HUDEP-2 (cell line): ENCODE data around the gene IKBKE.

Source experiments
- DNase-seq, 76 experiments: peaks; one replicate each; lab custom pipeline; 2025; ENCODE audit not compliant: unreplicated experiment in 76 of 76; lab: John Stamatoyannopoulos, UW

Gene IKBKE

DNA sequence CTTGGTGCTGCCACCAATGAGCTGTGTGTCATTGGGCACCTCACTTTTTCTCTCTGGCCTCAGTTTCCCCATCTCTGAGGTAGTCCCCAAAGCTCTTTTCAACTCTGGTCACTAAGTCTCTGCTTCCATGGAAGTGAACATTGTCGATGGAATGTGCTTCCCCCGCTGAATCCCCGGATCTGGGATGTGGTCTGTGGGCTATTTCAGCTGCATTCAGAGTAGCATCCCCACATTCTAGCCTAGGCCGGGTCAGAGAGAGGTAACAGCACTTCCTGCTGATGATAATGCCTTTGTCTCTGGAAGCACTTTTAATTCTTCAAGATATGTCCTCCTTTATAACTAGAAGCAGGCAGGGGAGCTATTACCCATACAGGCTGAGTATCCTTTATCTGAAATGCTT lies 66.9 kb downstream of the IKBKE start:
- DNase-seq, result no peak

DNA sequence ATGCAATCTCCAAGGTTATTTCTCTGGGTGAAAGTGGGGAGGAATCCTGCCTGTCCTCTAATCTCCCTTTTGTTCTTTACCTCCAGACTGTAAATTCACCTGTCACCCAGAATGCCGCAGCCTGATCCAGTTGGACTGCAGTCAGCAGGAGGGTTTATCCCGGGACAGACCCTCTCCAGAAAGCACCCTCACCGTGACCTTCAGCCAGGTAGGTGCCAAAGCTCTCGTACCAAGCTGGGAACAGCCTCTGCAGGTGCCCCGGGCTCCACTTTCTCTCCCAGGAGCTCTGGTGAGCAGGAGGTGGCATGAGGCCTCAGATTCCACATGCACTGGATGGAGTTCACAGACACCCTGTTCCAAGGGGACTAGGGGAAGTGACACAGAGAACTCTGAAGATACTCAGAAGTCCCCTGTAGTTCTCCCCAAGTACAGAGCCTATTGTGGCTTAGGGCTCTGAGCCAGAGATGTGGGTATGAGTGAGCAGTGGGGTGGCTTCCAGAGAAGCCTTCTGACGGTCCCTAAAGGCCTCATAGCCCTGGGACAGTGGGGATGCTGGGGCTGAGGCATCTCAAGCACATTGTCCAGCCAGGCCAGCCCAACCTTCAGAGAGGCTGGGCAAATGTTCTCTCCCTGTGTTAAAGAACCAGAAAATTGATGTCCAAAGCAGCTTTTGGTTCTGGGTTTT lies 68.0 kb downstream of the IKBKE start:
- no peak for DNase-seq

DNA sequence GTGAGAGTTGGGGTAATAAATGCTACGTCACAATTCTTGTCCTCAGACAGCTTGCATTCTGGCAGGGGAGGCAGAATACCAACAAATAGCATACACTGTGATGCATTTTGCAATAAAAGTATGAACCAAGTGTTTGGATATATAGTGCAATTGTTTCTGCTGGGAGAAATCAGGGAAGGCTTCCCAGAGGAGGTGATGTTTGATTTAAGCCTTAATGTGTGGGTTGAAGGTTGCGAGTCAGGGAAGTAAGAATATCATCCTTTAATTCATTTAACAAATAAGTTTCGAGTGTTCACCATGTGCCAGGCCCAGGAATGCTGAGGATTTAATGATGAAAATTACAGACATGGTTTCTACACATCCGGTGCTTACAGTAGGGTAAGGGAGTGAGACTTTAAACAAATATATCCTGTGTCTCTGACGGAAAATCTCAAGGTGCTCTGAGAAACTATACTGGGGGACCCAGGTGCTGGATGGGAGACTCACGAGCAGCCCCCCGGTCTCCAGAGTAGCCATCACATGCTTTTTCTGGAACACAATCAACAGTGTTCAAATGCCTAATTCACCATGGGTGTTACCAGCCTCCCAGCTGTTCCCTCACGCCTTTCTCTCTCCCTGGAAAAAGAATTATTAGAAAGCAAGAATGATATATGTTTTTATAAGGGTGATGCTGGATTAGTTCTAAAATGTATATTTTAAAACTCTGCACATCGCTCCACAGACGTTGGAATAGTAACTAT lies 68.8 kb downstream of the IKBKE start:
- no peak for DNase-seq

DNA sequence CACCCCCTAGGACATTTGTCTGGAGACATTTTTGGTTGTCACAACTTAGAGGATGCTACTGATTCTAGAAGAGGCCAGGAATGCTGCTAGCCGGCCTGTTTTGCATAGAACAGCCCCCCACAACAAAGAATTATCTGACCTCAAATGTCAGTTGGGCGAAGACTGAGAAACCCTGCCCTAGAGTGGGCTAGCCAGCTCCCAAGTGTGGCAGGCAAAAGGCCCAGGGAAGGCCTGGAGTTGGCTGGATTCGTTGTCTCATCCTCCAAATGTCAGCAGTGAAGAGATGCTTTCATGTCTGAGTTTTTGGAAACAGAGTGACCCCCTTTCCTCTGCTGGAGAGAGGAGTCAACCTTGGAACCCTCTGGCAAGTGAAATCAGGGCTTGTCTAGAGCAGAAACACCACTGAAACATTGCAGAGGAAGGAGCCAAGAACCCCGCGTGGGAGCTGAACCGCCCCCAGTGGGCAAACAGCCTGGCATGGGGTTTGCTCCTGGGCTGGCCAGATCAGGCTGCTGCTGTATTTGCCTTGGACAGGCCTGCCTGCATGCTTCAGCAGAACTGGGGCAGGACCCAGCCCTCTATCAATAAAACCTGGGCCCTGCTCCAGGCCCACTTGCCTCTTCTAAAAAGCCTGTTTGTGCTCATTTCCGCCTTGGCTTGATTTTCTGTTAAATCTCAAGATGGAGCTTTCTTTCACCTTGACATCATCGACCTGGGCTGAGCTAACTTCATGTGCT lies 69.9 kb downstream of the IKBKE start:
- DNase-seq, result no peak

DNA sequence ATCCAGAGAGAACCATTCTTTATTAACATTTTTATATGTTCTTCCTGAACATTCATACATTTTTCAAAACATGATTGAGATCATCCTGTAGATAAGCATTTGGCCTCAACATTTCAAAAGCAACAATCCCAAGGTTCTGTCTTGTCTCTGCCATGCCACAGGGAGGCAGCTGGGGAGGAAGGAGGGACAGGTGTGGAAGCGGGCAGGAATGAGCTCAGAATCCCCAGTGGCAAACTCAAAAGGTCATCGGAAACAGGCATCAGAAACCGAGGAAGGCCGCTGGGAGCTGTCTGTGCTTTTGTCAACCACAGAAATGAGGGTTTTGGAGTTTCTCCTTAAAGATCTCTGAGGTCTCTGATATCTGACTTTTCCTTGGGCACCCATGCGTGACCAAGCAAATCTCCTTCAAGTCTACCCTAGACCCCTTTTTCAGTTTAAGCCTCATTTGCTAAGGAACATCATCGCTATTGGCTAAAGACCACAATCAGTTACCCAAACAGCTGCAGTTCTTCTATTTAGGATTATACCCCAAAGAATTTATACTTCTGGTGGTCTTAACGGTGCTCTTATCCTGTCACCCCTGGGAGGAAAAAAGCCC lies 71.1 kb downstream of the IKBKE start:
- DNase-seq, result no peak

DNA sequence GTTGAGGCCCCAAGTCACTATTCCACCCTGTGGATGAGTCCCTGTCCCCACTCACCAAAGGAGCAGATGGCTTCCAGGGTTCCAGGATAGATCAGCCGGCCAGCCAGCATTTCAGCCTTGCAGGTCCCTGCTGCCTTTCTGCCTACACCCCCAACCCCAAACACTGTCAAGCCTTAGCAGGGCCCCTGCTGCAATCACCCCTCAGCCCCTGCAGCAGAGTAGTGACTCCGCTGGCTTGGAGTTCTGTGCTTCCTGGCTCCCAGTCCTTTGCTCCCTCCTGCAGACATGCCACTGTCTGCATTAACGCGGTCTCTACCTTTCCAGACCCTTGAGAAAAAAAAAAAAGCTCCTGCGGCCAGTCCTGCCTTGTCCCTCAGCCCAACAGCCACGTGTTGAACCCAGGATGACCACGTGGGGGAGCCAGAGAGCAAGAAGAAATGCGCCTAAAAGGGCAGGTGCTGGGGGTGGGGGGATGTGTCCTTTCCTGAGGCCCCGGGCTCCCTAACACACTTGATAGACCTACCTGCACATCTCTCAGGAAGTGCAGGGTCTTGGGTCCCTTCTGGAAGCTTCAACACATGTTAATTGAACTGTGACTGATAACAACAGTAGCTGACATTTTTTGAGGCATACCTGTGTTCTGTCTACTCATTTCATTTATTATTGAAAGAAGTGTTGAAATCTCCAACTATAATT lies 74.4 kb downstream of the IKBKE start:
- DNase-seq, result peak in 54 of 76 experiments; percentile 4 to 73 (median 38)

DNA sequence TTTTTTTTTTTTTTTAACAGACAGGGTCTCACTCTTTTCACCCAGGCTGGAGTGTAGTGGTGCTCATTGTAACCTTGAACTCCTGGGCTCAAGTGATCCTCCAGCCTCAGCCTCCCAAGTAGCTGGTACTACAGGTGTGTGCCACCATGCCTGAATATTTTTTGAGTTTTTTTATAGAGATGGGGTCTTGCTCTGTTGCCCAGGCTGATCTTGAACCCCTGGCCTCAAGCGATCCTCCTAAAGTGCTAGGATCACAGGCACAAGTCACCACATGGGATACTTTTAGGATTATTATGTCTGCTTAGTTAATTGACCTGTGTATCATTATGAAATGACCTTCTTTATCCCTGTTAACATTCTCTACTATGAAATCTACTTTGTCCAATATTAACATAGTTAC lies 75.1 kb downstream of the IKBKE start:
- no peak for DNase-seq
